A549 (cell line): ENCODE measurements around the gene KLK11. TPM values are rescaled to one million over a fixed set of nuclear protein-coding genes. Genes with fewer than 3 reads are reported as not detected.

Source experiments
- ATAC-seq, 2 experiments: fragments of 200-7000 bp in 1 of 2; fragments of >200 bp in 1 of 2; cut with Nextera tagmentation in 1 of 2; cut with Tn5 transposase in 1 of 2; 3 replicates each; pipeline versions ENCODE4 v1.8.0 to v1.9.1; 2018 to 2020; ENCODE audit warnings: mild to moderate bottlenecking in 1 of 2, moderate library complexity in 1 of 2
- CTCF ChIA-PET: fragments of 300-600 bp; sonication (Branson Sonifier 250); formaldehyde crosslinking; extraction: SDS; loops from one replicate; lab custom pipeline; 2021; ENCODE audit warnings: antibody characterized with exemption, inconsistent platforms; lab: Yijun Ruan, JAX
- POLR2A ChIA-PET: fragments of 350-600 bp; formaldehyde crosslinking; extraction: SDS; loops from one replicate; lab custom pipeline; 2021; ENCODE audit warnings: antibody characterized with exemption, inconsistent platforms; lab: Yijun Ruan, JAX
- DNase-seq, 2 experiments: peaks; one replicate each; pipeline versions ENCODE4 v3.0.0 to v3.0.0-alpha.2; 2011 to 2016; ENCODE audit warnings: low read depth in 1 of 2, low spot score in 1 of 2
- FAIRE-seq: peaks from 2 replicates; lab custom pipeline; 2011; peaks lifted over from hg19 to GRCh38; lab: Jason Lieb, UNC
- H3K27ac ChIP-seq, 2 experiments: fragments of >200 bp; sonication (Bioruptor Twin); formaldehyde crosslinking; 3 replicates each; pipeline ENCODE4 v1.5.1; 2016 to 2017
- H3K4me1 ChIP-seq: fragments of >200 bp; sonication (Bioruptor Twin); formaldehyde crosslinking; 3 replicates; pipeline ENCODE4 v1.6.1; 2016
- H3K4me2 ChIP-seq: fragments of >200 bp; sonication (Bioruptor Twin); formaldehyde crosslinking; 3 replicates; pipeline ENCODE4 v1.6.1; 2016
- H3K4me3 ChIP-seq: fragments of >200 bp; sonication (Bioruptor Twin); formaldehyde crosslinking; 3 replicates; pipeline ENCODE4 v1.5.1; 2016
- H3K9me3 ChIP-seq: fragments of >200 bp; sonication (Bioruptor Twin); formaldehyde crosslinking; 3 replicates; pipeline ENCODE4 v1.6.1; 2016
- CBX2 ChIP-seq: fragments of 200-600 bp; sonication (generic); IDR thresholded peaks from 2 replicates; pipeline ENCODE4 v1.6.1; 2016; ENCODE audit warnings: low read depth, mild to moderate bottlenecking, borderline replicate concordance
- CHD2 ChIP-seq: fragments of 150-350 bp; IDR thresholded peaks from 2 replicates; pipeline ENCODE4 v1.6.1; 2014; ENCODE audit warnings: low read length; ENCODE audit not compliant: partially characterized antibody
- CHD4 ChIP-seq: fragments of 200-600 bp; sonication (generic); IDR thresholded peaks from 2 replicates; pipeline ENCODE4 v1.6.1; 2016; ENCODE audit warnings: antibody characterized with exemption, mild to moderate bottlenecking, borderline replicate concordance
- FOSB ChIP-seq: fragments of 250-450 bp; sonication (Bioruptor Pico); IDR thresholded peaks from 2 replicates; pipeline ENCODE4 v1.5.0; 2020; ENCODE audit warnings: mild to moderate bottlenecking, moderate library complexity
- FOXS1 ChIP-seq: fragments of 250-450 bp; sonication (Bioruptor Pico); IDR thresholded peaks from 2 replicates; pipeline ENCODE4 v1.5.0; 2020; ENCODE audit warnings: mild to moderate bottlenecking, moderate library complexity
- HDAC2 ChIP-seq: fragments of 200-600 bp; sonication (generic); IDR thresholded peaks from 2 replicates; pipeline ENCODE4 v1.6.1; 2016
- HEYL ChIP-seq: fragments of 250-450 bp; sonication (Bioruptor Pico); IDR thresholded peaks from 2 replicates; pipeline ENCODE4 v1.8.0; 2021; ENCODE audit warnings: mild to moderate bottlenecking, moderate library complexity
- HOXB5 ChIP-seq: fragments of 250-450 bp; sonication (Bioruptor Pico); IDR thresholded peaks from 2 replicates; pipeline ENCODE4 v1.5.0; 2020; ENCODE audit warnings: mild to moderate bottlenecking, moderate library complexity
- JUNB ChIP-seq: fragments of >200 bp; sonication (Bioruptor Twin); formaldehyde crosslinking; IDR thresholded peaks from 2 replicates; pipeline ENCODE4 v1.6.1; 2016
- KDM1A ChIP-seq: fragments of 200-600 bp; sonication (generic); IDR thresholded peaks from 2 replicates; pipeline ENCODE4 v1.6.1; 2016; ENCODE audit warnings: low read depth, mild to moderate bottlenecking
- MAFK ChIP-seq: fragments of 450-650 bp; IDR thresholded peaks from 2 replicates; pipeline ENCODE4 v1.6.1; 2014; ENCODE audit not compliant: partially characterized antibody
- MAZ ChIP-seq: fragments of 150-350 bp; IDR thresholded peaks from 2 replicates; pipeline ENCODE4 v1.6.1; 2014; ENCODE audit warnings: antibody characterized with exemption, low read depth, low read length, borderline replicate concordance
- MYC ChIP-seq: IDR thresholded peaks from 2 replicates; pipeline ENCODE4 v1.6.1; 2012; ENCODE audit warnings: mild to moderate bottlenecking, inconsistent platforms, low read length, improper control_type of control experiment, borderline replicate concordance
- NFE2L2 ChIP-seq: fragments of 150-350 bp; conservative IDR thresholded peaks from 2 replicates; pipeline ENCODE4 v1.6.1; 2014; ENCODE audit warnings: low read length
- NPAS2 ChIP-seq: fragments of 250-450 bp; sonication (Bioruptor Pico); IDR thresholded peaks from 2 replicates; pipeline ENCODE4 v1.8.0; 2022; ENCODE audit warnings: mild to moderate bottlenecking, moderate library complexity, borderline replicate concordance
- RFX5 ChIP-seq: fragments of 450-650 bp; IDR thresholded peaks from 2 replicates; pipeline ENCODE4 v1.7.1; 2014; ENCODE audit warnings: antibody characterized with exemption, mild to moderate bottlenecking, moderate library complexity
- RNF2 ChIP-seq: fragments of 200-600 bp; sonication (generic); IDR thresholded peaks from 2 replicates; pipeline ENCODE4 v1.6.1; 2016; ENCODE audit warnings: low read depth, mild to moderate bottlenecking, antibody characterized with exemption, moderate library complexity, borderline replicate concordance
- ZSCAN20 ChIP-seq: fragments of 250-450 bp; sonication (Bioruptor Pico); IDR thresholded peaks from 2 replicates; pipeline ENCODE4 v1.8.0; 2022; ENCODE audit warnings: mild to moderate bottlenecking, moderate library complexity
- WGBS: methylation state at CpG from one replicate; pipeline ENCODE4 v1.1.6; 2017; ENCODE audit errors: missing lambda C conversion rate; 5-methylcytosine and 5-hydroxymethylcytosine counted together
- polyA plus RNA-seq, 4 experiments: library from polyadenylated mRNA; depleted of rRNA in 3 of 4; stranded (reverse); fragments of >200 nt; fragmentation: RNase III in 1 of 4; extraction: RNeasy Plus Mini Kit Qiagen cat#74134 plus additional on column Dnase treatment in 1 of 4; gene quantifications; 2 replicates in 3 of 4; 3 replicates in 1 of 4; pipeline ENCODE4 v1.2.3, GENCODE V29; 2011 to 2017
- TF ChIP-seq, protein P1 (sequence below): IDR thresholded peaks from 2 replicates; pipeline ENCODE4 v1.6.1; 2012; ENCODE audit warnings: low read depth, borderline replicate concordance
- TF ChIP-seq, protein P2 (sequence below): IDR thresholded peaks from 2 replicates; pipeline ENCODE4 v1.6.1; 2012
- TF ChIP-seq, protein P3 (sequence below): fragments of 450-650 bp; IDR thresholded peaks from 2 replicates; pipeline ENCODE4 v1.6.1; 2014; ENCODE audit warnings: antibody characterized with exemption

Gene KLK11
- polyA plus RNA-seq, 2 of the 4 experiments (the other 2 are of a cell fraction), result not detected

DNA sequence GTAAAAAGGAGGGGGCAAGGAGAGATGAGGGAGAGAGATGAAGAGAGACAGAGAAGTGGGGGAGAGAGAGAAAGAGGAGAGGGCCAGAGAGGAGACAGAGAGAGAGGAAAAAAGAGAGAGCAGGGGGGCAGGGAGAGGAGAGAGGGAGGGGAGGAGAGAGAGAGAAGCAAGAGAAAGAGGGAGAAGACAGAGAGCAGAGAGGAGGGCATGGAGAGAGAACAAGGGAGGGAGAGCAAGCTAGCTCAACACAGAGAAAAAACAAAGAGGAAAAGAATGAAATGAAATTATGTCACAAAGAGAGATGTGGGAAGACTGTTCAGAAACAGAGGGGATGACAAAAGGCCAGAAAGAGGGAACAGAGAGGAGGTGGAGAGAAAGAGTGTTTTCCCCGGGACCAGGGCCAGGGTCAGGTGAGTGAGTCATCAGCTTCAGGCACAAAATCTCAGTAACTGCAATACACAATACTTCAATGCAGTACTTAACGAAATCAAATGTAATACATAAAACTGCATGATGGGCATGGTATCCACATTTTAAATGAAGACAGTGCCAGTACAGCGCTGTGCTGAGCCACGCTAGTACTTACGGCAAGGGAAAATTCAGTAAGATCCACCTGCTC, 47.5 kb downstream of the KLK11 start (continued):
- TF ChIP-seq HEYL (no peak), NPAS2 (CRISPR knock-in tag) (no peak), JUNB (no peak), FOXS1 (CRISPR knock-in tag) (no peak)

DNA sequence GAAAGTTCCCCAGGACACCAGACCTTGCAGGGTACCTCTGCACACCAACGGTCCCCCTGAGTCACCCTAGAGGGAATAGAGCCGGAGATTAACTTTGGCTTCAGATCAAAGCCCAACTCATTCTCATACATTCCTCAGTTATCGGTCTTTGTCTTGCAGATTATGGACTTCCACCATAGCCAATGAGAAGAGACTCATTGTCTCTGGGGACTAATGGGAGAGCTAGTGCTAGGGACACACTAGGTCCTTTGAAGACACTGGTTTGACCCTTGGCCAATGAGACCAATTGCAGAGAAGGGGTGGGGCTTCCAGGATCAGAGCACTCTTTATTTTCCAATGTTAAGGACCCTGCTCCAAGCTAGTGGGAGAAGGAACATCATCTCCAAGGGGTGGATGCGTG, 48.8 kb downstream of the KLK11 start:
- TF ChIP-seq MAZ (no peak), RNF2 (no peak), NPAS2 (CRISPR knock-in tag) (no peak), MAFK (no peak), FOSB (no peak), MYC (no peak), KDM1A (no peak), NFE2L2 (no peak), HOXB5 (CRISPR knock-in tag) (no peak)
- TF ChIP-seq, protein P1, sequence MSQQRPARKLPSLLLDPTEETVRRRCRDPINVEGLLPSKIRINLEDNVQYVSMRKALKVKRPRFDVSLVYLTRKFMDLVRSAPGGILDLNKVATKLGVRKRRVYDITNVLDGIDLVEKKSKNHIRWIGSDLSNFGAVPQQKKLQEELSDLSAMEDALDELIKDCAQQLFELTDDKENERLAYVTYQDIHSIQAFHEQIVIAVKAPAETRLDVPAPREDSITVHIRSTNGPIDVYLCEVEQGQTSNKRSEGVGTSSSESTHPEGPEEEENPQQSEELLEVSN, result no peak
- TF ChIP-seq, protein P2, sequence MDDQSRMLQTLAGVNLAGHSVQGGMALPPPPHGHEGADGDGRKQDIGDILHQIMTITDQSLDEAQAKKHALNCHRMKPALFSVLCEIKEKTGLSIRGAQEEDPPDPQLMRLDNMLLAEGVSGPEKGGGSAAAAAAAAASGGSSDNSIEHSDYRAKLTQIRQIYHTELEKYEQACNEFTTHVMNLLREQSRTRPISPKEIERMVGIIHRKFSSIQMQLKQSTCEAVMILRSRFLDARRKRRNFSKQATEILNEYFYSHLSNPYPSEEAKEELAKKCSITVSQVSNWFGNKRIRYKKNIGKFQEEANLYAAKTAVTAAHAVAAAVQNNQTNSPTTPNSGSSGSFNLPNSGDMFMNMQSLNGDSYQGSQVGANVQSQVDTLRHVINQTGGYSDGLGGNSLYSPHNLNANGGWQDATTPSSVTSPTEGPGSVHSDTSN, result no peak
- TF ChIP-seq, protein P3, sequence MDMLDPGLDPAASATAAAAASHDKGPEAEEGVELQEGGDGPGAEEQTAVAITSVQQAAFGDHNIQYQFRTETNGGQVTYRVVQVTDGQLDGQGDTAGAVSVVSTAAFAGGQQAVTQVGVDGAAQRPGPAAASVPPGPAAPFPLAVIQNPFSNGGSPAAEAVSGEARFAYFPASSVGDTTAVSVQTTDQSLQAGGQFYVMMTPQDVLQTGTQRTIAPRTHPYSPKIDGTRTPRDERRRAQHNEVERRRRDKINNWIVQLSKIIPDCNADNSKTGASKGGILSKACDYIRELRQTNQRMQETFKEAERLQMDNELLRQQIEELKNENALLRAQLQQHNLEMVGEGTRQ, result no peak
- DNase-seq (no peak), FAIRE-seq (no peak), ATAC-seq (no peak)
- ChIA-PET POLR2A (no interaction called here), CTCF (interaction anchor here (1.6 kb wide), 1 partner anchor 43 kb away, joined by 5 read pairs; no protein-coding TSS in a partner anchor)
- no peaks in the 10 kb centered on the region for H3K9me3 ChIP-seq
- 35% methylated on average over 4 of the region's 4 CpGs for WGBS
- peaks cover 16% of the 10 kb centered on the region; the same call in 2 of the 3 replicates for H3K4me1 ChIP-seq
- H3K4me3 ChIP-seq, result no peak overlapping the region
- H3K4me2 ChIP-seq, result no peak overlapping the region
- H3K27ac ChIP-seq, result no peak overlapping the region

DNA sequence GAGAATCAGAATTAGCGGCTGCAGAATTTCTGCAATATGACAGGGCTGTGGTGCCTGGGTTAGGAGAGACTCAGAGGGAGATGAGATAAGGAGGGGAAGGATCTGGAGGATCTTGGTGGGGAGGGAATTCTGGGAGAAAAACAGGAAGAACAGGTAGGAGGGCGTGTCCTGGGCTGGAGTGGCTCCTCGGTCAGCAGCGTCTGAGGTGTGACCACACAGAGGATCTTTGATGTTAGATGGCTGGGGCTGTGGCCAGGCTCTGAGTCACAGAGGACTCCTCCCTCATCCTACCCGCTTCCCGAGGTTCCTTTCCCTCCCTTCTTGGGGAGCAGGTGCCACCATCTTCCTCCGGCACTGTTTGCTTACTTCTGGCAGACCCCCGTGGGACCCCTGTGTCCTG, 50.6 kb downstream of the KLK11 start:
- Histone ChIP-seq H3K4me3 (no peak overlapping the region), H3K4me2 (peak overlapping the region; percentile 52), H3K4me1 (peaks cover 16% of the 10 kb centered on the region; the same call in 2 of the 3 replicates), H3K27ac (peak overlapping the region in 1 of 2 experiments; percentile 31; a peak in 1 of 6 replicates), H3K9me3 (no peaks in the 10 kb centered on the region)
- DNase-seq, result peak; percentile 45 to 72
- TF ChIP-seq HDAC2 (no peak), CHD2 (no peak), FOXS1 (CRISPR knock-in tag) (no peak), CHD4 (no peak), MAZ (no peak), ZSCAN20 (no peak), CBX2 (no peak), RFX5 (no peak), FOSB (no peak)
- CTCF ChIA-PET, result no interaction called here
- no peak for FAIRE-seq
- peak; percentile 73 to 82 for ATAC-seq
- POLR2A ChIA-PET, result no interaction called here
- WGBS, result 7% methylated on average over 8 of the region's 8 CpGs
